EL (cell line): ENCODE results near the gene NCBP2.

ENCODE experiments used
- DNase-seq: peaks from one replicate; pipeline ENCODE4 v3.0.0-alpha.2; 2016

NCBP2 gene

GRCh38 chr3:196932600-196932999 lies 9.7 kb downstream of the NCBP2 start:
- no peak for DNase-seq

DNA sequence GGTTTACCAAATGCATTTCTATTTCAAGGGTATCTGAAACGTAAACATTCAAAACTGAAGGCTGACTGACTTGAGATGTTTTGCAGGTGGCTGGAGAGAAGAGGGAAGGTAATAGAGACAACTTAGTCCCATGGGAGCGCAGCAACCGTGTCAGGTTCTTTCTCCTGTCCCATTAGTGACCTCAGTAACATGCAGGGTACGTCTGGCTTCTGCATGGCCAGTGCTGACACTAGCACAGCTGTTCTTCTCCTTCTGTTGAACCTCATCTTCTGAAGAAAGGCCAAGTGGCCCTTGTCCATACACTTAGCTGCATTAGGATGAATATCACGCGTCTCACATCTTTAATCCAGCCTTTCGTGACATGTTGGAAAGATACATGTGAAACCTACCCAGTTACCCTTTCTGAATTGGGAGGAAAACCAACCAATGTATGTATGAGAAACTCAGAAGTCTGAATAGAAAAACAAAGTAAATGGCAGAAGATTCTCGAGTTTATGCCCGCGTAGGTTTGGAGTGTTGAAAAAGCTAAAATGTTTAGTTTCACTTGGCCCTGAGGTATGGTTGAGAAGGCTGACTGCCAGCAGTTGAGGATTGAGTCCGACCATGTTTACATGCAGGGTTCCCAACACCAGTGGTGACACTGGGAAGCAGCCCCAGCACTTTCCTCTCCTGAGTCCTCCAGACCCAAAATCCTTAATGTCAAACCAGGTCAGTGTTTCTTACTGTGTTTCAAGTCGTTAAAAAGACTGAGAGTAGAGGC lies 10.3 kb downstream of the NCBP2 start:
- DNase-seq, result no peak

DNA sequence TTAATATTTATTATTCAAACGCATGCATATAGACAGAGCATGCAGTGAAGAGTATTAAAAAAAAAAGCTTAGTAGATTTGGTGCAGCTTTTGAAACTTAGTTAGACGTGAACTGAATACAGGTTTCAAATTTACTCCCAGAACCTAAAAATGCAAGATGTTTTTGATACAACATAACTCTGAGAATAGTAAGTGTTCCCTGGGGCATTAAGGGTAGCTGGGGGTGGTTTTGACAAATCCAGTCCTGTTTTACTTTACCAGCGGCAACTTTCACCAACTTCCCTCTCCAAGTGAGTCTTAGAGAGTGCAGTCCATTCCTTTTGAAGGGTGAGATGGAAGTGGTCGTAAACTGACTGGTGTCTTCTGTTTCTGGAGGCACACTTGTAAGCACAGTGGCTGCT lies 11.2 kb downstream of the NCBP2 start:
- no peak for DNase-seq

DNA sequence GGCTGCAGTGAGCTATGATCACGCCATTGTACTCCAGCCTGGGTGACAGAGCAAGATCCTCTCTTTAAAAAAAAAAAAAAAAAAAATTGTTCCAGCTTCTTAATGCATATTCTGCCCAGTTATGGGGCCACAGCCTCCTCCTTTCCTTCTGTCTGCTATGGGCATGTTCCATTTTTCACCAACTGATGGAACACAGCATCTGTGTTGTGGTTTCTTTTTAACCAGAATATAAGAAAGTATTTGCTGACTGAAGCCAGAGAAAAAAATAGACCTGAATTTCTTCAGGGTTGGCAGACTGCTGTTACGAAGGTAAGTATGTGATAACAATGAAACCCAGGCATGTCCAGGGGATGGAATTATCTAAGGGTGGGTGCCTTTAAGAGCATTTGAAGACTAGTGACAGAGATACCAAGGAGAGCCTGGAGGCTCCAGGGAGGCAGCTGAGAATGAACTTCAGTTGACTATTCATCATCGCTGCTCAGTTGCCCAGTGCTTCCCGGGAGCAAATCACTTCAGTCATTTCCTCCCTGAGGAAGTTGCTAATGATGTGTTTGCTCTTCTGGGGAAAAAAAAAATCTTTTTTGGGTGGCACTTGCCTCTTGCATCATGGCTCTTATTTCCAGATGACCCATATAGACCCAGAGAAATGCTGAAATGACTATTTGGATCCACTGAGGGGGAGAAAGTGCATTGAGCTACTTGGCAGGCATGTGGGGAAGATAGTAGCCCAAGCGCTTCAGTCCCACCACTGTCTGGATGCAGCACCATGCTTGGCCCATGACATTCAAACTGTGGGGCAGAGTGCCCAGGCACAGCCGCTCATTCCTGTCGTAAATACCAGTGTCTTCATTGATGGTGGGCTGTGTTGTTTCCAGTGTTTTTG lies 14.5 kb downstream of the NCBP2 start:
- DNase-seq, result no peak

GRCh38 chr3:196920733-196921132 lies 21.6 kb downstream of the NCBP2 start:
- no peak for DNase-seq

- no peak for DNase-seq
These were observed 23.4 kb downstream of the NCBP2 start for GRCh38 chr3:196918968-196919367.

DNA sequence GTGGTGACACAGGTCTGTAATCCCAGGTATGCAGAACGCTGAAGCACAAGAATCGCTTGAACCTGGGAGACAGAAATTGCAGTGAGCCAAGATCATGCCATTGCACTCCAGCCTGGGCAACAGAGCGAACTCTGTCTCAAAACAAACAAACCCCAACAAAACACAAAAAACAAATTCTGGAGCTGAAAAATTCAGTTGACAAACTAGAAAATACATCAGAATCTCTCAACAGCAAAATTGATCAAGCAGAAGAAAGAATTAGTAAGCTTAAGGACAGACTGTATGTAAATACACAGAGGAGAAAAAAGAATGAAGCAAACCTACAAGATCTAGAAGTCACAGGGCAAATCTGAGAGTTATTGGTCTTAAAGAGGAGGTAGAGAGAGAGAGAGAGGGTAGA lies 25.3 kb downstream of the NCBP2 start:
- no peak for DNase-seq

GRCh38 chr3:196916221-196916620 lies 26.1 kb downstream of the NCBP2 start:
- DNase-seq, result no peak

GRCh38 chr3:196915375-196915774 lies 27.0 kb downstream of the NCBP2 start:
- no peak for DNase-seq

- DNase-seq, result no peak
These were observed 27.5 kb downstream of the NCBP2 start for GRCh38 chr3:196914866-196915265.

- DNase-seq, result no peak
These were observed 38.6 kb downstream of the NCBP2 start for GRCh38 chr3:196903740-196904139.

GRCh38 chr3:196902296-196902695 lies 40.0 kb downstream of the NCBP2 start:
- DNase-seq, result no peak

- no peak for DNase-seq
These were observed 40.6 kb downstream of the NCBP2 start for GRCh38 chr3:196901768-196902167.

DNA sequence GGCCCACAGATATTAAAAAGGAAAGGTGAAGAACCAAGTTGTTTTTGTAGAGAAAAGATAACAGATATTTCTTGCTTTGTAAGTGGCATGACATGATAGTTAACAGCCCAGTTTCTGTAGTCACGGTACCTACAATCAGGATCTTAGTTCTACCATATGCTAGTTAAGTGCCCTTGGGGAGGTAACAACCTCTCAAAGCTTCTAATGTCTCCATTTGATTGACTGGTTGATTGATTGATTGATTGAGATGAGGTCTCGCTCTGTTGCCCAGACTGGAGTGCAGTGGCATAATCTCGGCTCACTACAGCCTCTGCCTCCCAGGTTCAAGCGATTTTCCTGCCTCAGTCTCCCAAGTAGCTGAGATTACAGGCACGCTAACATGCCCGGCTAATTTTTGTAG lies 46.1 kb downstream of the NCBP2 start:
- no peak for DNase-seq

- DNase-seq, result no peak
These were observed 47.6 kb downstream of the NCBP2 start for GRCh38 chr3:196894557-196895295.

DNA sequence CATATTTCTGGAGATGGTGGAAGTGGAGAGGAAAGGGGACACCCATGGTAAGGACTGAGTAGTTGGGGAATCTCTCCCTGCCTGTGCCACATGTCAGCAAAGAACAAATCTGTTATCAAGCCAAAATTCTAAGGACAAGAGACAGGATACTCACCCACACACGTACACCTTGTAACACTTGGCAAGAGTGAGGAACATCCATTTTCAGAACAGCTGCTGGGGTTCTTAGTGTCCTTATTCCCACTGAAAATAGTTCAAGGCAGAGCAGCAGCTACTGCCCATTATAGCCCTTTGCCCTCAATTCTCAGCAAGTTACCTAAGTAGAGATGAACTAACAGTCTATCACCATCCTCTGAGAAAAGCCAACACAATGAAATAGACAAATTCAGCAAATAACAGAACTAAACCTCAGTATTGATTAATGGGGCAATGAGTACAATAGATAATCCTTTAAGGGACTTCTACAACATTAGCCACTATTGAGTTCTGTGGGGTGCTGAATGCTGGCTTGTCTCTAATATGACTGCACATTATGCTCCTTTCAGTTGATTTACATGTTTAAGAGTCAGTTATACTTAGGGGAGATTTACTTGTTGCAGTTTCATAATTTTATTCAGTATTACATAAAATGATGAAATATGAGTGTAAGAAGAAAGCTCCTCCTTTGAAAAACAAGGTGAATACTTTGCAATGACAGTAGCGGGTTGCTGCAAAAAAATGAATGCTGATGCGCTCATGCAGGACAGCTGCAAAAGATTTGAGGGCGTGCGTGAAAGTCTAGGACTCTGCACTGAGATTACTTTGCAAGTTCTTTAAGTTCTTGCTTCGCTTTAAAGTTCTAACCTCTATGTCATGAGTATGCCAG lies 52.3 kb downstream of the NCBP2 start:
- DNase-seq, result no peak

GRCh38 chr3:196886144-196886543 lies 56.2 kb downstream of the NCBP2 start:
- DNase-seq, result no peak
